PC-3 (cell line): Measurements from ENCODE around the gene DBX2. TPM values are rescaled to one million over a fixed set of nuclear protein-coding genes. Genes with fewer than 3 reads are reported as not detected.
A peak's percentile ranks its signal among the peaks of the same experiment; 100 is the strongest.

Source experiments
- ATAC-seq: fragments of 200-7000 bp; cut with Tn5 transposase; 2 replicates; pipeline ENCODE4 v1.9.1; 2020; ENCODE audit warnings: mild to moderate bottlenecking, moderate library complexity
- BruUV-seq: library from RNA; stranded (reverse); fragments of 400-500 nt; replicated peaks from 2 replicates; lab custom pipeline; 2021; lab: Mats Ljungman, UMichigan
- CTCF ChIA-PET: fragments of 300-600 bp; sonication (Branson Sonifier 250); formaldehyde crosslinking; loops from one replicate; lab custom pipeline; 2022; ENCODE audit warnings: antibody characterized with exemption; lab: Charles Lee
- POLR2A ChIA-PET: fragments of 300-600 bp; sonication (Branson Sonifier 250); formaldehyde crosslinking; loops from one replicate; lab custom pipeline; 2022; ENCODE audit warnings: antibody characterized with exemption; ENCODE audit not compliant: unreplicated experiment; lab: Charles Lee
- DNase-seq: peaks from one replicate; pipeline ENCODE4 v3.0.0-alpha.2; 2015
- H2AFZ ChIP-seq: fragments of 300-600 bp; sonication (generic); 2 replicates; pipeline ENCODE4 v1.6.0; 2016; ENCODE audit warnings: antibody characterized with exemption, low read length
- H3F3A ChIP-seq: fragments of 300-600 bp; sonication (generic); one replicate; pipeline ENCODE4 v1.6.0; 2017; ENCODE audit warnings: antibody characterized with exemption, low read length, control low read depth, mild to moderate bottlenecking; ENCODE audit not compliant: unreplicated experiment
- H3K27ac ChIP-seq: fragments of 300-600 bp; sonication (generic); 2 replicates; pipeline ENCODE4 v1.5.1; 2016; ENCODE audit warnings: mild to moderate bottlenecking, low read length
- H3K27me3 ChIP-seq: fragments of 300-600 bp; sonication (generic); 2 replicates; pipeline ENCODE4 v1.6.1; 2016; ENCODE audit warnings: low read length, mixed read lengths
- H3K36me3 ChIP-seq: fragments of 300-600 bp; sonication (generic); 2 replicates; pipeline ENCODE4 v1.6.1; 2016; ENCODE audit warnings: low read depth, mixed run types, low read length, mixed read lengths
- H3K4me1 ChIP-seq: fragments of 300-600 bp; sonication (generic); 2 replicates; pipeline ENCODE4 v1.5.1; 2016; ENCODE audit warnings: low read length; ENCODE audit not compliant: insufficient read depth
- H3K4me2 ChIP-seq: fragments of 300-600 bp; sonication (generic); 2 replicates; pipeline ENCODE4 v1.6.0; 2016; ENCODE audit warnings: low read length
- H3K4me3 ChIP-seq: fragments of 300-600 bp; sonication (generic); 2 replicates; pipeline ENCODE4 v1.5.1; 2016; ENCODE audit warnings: mild to moderate bottlenecking, low read length, mixed read lengths
- H3K79me2 ChIP-seq: fragments of 300-600 bp; sonication (generic); 2 replicates; pipeline ENCODE4 v1.6.1; 2017; ENCODE audit warnings: low read length, mixed read lengths
- H3K9ac ChIP-seq: fragments of 300-600 bp; sonication (generic); 2 replicates; pipeline ENCODE4 v1.6.0; 2016; ENCODE audit warnings: mild to moderate bottlenecking, low read length
- H3K9me2 ChIP-seq: fragments of 300-600 bp; sonication (generic); replicated peaks from 2 replicates; pipeline ENCODE4 v1.6.1; 2016; ENCODE audit warnings: mixed run types, low read length, mixed read lengths
- H3K9me3 ChIP-seq: fragments of 300-600 bp; sonication (generic); 2 replicates; pipeline ENCODE4 v1.6.1; 2016; ENCODE audit warnings: low read length, mixed read lengths
- H4K20me1 ChIP-seq: fragments of 300-600 bp; sonication (generic); 2 replicates; pipeline ENCODE4 v1.6.1; 2016; ENCODE audit warnings: low read length, mixed read lengths
- CTCF ChIP-seq: fragments of 300-600 bp; sonication (generic); conservative IDR thresholded peaks from 2 replicates; pipeline ENCODE4 v1.5.1; 2017; ENCODE audit warnings: antibody characterized with exemption, low read depth, mild to moderate bottlenecking, low read length
- EZH2 ChIP-seq: fragments of 300-600 bp; sonication (generic); IDR thresholded peaks from one replicate; pipeline ENCODE4 v1.6.1; 2017; ENCODE audit warnings: antibody characterized with exemption, mild to moderate bottlenecking, low read length; ENCODE audit not compliant: unreplicated experiment
- EZH2phosphoT487 ChIP-seq: fragments of 300-600 bp; sonication (generic); IDR thresholded peaks from 2 replicates; pipeline ENCODE4 v1.6.1; 2018; ENCODE audit warnings: mild to moderate bottlenecking, antibody characterized with exemption, low read length, borderline replicate concordance
- intact Hi-C: fragments of 100-400 bp; cut with micrococcal nuclease; formaldehyde crosslinking; loops from 2 replicates; pipeline ENCODE4 v1.9.0; 2023
- total RNA-seq: library from RNA; depleted of rRNA; stranded (reverse); fragments of >200 nt; gene quantifications from 2 replicates; pipeline ENCODE4 v1.2.3, GENCODE V29; 2014

Gene DBX2
- total RNA-seq, 1 experiment from 2014 or later, result not detected

GRCh38 chr12:45014396-45014795 lies 36.5 kb downstream of the DBX2 start:
- Histone ChIP-seq H3K27me3 (peaks cover 23% of the 10 kb centered on the region; the same call in 1 of the 2 replicates), H3K4me1 (no peaks in the 10 kb centered on the region), H3F3A (no peaks in the 10 kb centered on the region), H3K4me3 (no peak overlapping the region), H4K20me1 (no peaks in the 10 kb centered on the region), H3K9me2 (no peaks in the 10 kb centered on the region), H3K36me3 (no peaks in the 10 kb centered on the region), H3K4me2 (no peak overlapping the region), H3K79me2 (no peaks in the 10 kb centered on the region), H3K27ac (no peak overlapping the region), H3K9ac (no peak overlapping the region), H2AFZ (no peak overlapping the region), H3K9me3 (no peaks in the 10 kb centered on the region)
- DNase-seq (no peak), ATAC-seq (no peak)
- intact Hi-C loops, result no loop called here
- ChIA-PET POLR2A (no interaction called here), CTCF (no interaction called here)
- TF ChIP-seq EZH2phosphoT487 (no peak), CTCF (no peak), EZH2 (no peak)
- BruUV-seq, result no TSS peak

GRCh38 chr12:45012749-45013148 lies 38.1 kb downstream of the DBX2 start:
- DNase-seq (no peak), ATAC-seq (no peak)
- no peak for TF ChIP-seq EZH2phosphoT487
- no peak for TF ChIP-seq CTCF
- no peak for TF ChIP-seq EZH2
- Histone ChIP-seq H3F3A (no peaks in the 10 kb centered on the region), H3K9me2 (no peaks in the 10 kb centered on the region), H4K20me1 (no peaks in the 10 kb centered on the region), H2AFZ (no peak overlapping the region), H3K4me2 (no peak overlapping the region), H3K4me1 (no peaks in the 10 kb centered on the region), H3K79me2 (no peaks in the 10 kb centered on the region), H3K27ac (no peak overlapping the region), H3K27me3 (peaks cover 28% of the 10 kb centered on the region; the same call in 1 of the 2 replicates), H3K9me3 (no peaks in the 10 kb centered on the region), H3K4me3 (no peak overlapping the region), H3K9ac (no peak overlapping the region), H3K36me3 (no peaks in the 10 kb centered on the region)
- ChIA-PET POLR2A (no interaction called here), CTCF (no interaction called here)
- no TSS peak for BruUV-seq
- intact Hi-C loops, result no loop called here

GRCh38 chr12:45010059-45010458 lies 40.8 kb downstream of the DBX2 start:
- no peaks in the 10 kb centered on the region for H3K79me2 ChIP-seq
- H3K27ac ChIP-seq, result no peak overlapping the region
- no peaks in the 10 kb centered on the region for H3K36me3 ChIP-seq
- BruUV-seq, result no TSS peak
- H3K4me2 ChIP-seq, result no peak overlapping the region
- no peak overlapping the region for H3K4me3 ChIP-seq
- DNase-seq (peak; percentile 7), ATAC-seq (no peak)
- CTCF ChIA-PET, result no interaction called here
- H4K20me1 ChIP-seq, result no peaks in the 10 kb centered on the region
- no peaks in the 10 kb centered on the region for H3F3A ChIP-seq
- H3K4me1 ChIP-seq, result no peaks in the 10 kb centered on the region
- no peak for TF ChIP-seq EZH2
- TF ChIP-seq EZH2phosphoT487, result no peak
- TF ChIP-seq CTCF, result no peak
- no peak overlapping the region for H2AFZ ChIP-seq
- no peaks in the 10 kb centered on the region for H3K9me3 ChIP-seq
- no peak overlapping the region for H3K9ac ChIP-seq
- POLR2A ChIA-PET, result no interaction called here
- intact Hi-C loops, result no loop called here
- no peaks in the 10 kb centered on the region for H3K9me2 ChIP-seq
- H3K27me3 ChIP-seq, result peaks cover 9% of the 10 kb centered on the region; the same call in 1 of the 2 replicates
